C4-2B (cell line): ENCODE measurements around the gene ERC1.

Source experiments
- H3K27ac ChIP-seq: fragments of 450-650 bp; 2 replicates; pipeline ENCODE4 v1.5.1; 2017
- ZFX ChIP-seq: fragments of 450-650 bp; IDR thresholded peaks from 2 replicates; pipeline ENCODE4 v1.6.1; 2017
- TF ChIP-seq, protein P1 (sequence below): fragments of 450-650 bp; conservative IDR thresholded peaks from 2 replicates; pipeline ENCODE4 v1.5.1; 2017; ENCODE audit warnings: mild to moderate bottlenecking

The ERC1 gene

DNA sequence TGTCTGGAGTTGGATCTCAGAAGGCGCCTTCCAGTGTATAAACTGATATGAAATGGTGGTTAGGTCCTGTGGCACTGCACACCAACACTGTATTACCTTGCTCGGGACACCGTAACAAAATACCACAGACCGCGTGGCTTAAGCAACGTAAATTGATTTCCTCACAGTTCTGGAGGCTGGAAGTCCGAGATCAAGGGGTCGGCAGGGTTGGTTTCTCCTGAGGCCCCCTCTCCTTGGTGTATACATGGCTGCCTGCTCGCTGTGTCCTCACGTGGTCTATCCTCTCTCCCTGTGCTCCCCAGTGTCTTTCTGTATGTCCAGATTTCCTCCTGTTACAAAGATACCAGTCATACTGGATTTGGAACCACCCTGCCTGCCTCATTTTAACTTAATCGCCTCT, 475.0 kb downstream of the ERC1 start:
- TF ChIP-seq, protein P1, sequence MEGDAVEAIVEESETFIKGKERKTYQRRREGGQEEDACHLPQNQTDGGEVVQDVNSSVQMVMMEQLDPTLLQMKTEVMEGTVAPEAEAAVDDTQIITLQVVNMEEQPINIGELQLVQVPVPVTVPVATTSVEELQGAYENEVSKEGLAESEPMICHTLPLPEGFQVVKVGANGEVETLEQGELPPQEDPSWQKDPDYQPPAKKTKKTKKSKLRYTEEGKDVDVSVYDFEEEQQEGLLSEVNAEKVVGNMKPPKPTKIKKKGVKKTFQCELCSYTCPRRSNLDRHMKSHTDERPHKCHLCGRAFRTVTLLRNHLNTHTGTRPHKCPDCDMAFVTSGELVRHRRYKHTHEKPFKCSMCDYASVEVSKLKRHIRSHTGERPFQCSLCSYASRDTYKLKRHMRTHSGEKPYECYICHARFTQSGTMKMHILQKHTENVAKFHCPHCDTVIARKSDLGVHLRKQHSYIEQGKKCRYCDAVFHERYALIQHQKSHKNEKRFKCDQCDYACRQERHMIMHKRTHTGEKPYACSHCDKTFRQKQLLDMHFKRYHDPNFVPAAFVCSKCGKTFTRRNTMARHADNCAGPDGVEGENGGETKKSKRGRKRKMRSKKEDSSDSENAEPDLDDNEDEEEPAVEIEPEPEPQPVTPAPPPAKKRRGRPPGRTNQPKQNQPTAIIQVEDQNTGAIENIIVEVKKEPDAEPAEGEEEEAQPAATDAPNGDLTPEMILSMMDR: no peak
- no peak for TF ChIP-seq ZFX
- H3K27ac ChIP-seq: no peak overlapping the region

DNA sequence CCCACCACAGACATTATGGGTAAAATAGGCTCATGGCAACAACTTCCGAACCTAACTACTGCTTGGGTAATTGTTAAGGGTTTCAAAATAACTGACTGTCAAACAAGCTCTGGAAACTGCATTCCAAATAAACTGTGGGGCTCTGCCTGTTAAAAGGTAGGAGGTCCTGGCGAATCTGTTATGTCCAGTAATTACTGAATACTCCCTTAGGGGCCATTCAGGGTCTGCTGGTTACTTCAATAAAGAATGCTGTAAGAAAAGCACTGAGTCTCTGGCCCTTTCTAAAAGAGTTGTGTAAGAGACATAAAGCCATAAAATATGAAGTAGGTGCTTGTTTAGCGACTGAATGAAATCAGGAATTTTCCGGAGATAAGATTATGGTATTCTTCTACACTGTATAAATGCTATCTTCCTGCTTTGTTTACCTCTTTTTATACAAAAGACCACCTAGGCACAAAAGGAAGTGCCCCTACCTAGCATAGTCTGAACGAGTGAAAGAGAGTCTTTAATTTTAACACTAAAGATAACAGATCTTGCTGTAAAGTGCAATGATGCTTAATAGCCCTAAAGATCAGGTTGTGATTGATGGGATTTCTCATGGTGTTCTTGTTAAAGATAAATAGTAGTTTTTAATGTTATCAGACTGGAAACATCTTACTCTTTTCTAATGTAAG, 475.6 kb downstream of the ERC1 start:
- H3K27ac ChIP-seq: no peak overlapping the region

DNA sequence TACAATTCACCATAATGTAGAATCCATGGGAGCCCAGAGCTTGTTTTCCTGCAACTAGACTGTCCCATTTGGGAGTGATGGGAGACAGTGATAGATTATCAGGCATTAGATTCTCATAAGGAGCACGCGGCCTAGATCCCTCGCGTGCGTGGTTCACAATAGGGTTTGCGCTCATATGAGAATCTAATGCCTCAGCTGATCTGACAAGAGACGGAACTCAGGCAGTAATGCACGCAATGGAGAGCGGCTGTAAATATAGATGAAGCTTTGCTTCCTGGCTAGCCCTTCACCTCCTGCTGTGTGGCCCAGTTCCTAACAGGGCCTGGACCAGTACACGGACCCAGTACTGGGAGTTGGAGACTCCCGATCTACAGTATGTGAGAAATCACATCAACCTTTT, 476.7 kb downstream of the ERC1 start:
- H3K27ac ChIP-seq: no peak overlapping the region
- no peak for TF ChIP-seq ZFX
- TF ChIP-seq, protein P1: no peak

More for the DNA sequence above, 475.6 kb downstream of the ERC1 start:
- TF ChIP-seq ZFX: no peak
- TF ChIP-seq, protein P1: no peak

DNA sequence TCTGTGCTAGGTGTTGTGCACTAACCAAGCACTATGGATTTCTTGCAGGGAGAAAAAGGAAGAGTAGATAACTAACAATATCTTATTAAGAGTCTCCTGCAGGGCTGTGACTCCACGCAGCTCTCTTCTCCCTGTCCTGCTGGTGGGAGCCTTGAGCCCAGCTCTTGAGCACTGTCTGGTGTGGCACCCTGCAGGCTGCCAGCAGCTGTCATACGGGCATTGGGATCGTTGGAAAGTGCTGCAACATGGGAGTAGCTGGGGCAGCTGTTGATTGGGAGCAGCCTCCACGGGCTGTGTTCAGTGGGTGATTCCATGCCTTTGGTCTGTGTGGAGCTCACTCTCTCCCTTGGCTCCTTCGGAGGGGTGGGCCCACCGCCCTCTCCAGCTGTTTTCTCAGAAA, 478.0 kb downstream of the ERC1 start:
- TF ChIP-seq, protein P1: no peak
- no peak for TF ChIP-seq ZFX
- H3K27ac ChIP-seq: no peak overlapping the region

DNA sequence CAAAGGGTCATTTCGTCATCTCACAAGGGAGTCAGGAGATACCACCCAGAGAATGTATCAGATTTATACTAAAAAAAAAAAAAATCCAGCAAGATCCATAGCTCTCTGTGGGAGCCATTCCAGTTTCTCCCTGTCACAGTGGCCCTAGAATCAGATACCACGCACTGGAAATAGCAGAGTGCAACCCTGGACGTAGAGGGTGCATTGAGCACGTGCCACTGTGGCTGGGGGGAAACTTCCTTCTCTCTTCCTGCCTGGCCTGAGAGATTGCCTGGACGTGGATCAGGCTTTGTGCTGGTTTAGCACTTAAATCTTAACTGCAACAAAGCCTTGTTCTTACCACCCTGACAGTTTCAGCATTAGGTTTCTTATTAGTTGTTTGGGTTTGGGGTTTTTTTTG, 479.0 kb downstream of the ERC1 start:
- H3K27ac ChIP-seq: no peak overlapping the region
- no peak for TF ChIP-seq ZFX
- TF ChIP-seq, protein P1: no peak

DNA sequence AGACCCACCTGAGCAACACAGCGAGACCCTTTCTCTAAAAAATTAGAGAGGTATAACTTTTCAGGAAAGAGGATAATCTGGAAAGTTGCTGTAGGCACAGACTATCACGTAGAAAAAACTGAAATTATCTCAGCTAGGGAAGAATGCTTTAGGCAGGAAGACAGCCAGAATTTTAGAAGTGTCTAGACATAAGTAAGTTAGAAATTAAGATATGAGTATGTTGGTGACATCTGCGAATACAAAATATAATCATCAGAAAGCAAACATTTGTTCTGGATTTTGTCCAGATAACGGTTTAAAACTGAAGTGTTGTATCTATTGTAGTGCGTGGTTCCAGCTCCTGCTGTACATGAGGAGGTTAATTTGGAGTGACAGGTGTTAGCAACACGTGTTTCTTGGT, 480.2 kb downstream of the ERC1 start:
- no peak for TF ChIP-seq ZFX
- TF ChIP-seq, protein P1: no peak
- no peak overlapping the region for H3K27ac ChIP-seq

DNA sequence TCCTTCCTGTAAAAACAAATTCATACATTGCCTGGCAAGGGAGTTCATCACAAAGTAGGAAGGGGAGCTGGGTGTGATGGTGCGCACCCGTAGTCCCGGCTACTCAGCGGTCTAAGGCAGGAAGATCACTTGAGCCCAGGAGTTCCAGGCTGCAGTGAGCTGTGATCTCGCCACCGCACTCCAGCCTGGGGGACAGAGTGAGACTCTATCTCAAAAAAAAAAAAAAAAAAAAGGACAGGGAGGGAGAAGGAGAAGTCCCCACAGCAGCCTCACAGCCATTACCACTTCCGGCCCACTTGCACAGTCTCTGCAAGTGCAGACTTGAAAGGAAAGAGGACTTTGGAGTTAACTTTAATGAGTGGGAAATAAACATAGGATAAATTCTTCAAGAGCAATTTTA, 482.4 kb downstream of the ERC1 start:
- no peak overlapping the region for H3K27ac ChIP-seq

More for the DNA sequence above, 482.4 kb downstream of the ERC1 start:
- TF ChIP-seq, protein P1: no peak
- TF ChIP-seq ZFX: no peak
